ENCODE data around the gene MED31. TPM values are rescaled to one million over a fixed set of nuclear protein-coding genes. Genes with fewer than 3 reads are reported as not detected.

MED31 gene
- total and polyA plus RNA-seq, 2 donors (not counting 3 experiments of a cell fraction or from before 2014, with no cell fraction given) = 13.7 to 29.4 TPM

DNA sequence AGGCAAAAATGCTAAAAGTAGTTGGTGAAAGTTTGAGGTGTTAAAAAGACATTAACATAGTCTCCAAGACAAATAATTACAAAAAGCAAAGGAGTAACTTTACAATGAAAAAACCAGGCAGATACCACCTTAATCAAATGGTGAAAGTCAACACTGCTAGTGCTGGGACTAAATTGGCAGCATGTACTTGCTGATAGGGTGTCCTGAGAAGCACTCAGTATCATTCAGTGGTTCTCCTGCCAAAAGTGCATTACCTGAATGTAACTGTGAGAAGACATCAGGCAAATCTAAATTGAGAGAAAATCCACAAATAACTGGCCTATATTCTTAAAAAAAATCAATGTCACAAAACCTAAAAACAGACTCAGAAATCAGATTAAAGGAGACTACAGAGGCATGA lies 18.9 kb downstream of the MED31 start:
- intact Hi-C loops (cut with micrococcal nuclease) = no loop called here

More for the DNA sequence above, 18.9 kb downstream of the MED31 start:
- dilution Hi-C loops (cut with MboI; ENCODE audit: extremely low pct_ligation_motif_present, low sequenced_read_pairs) = no loop called here
- Histone ChIP-seq H3K4me1 (ENCODE audit: control insufficient read depth, extremely low read depth, insufficient read depth, low read length) (peaks cover 2% of the 10 kb centered on the region), H3K36me3 (ENCODE audit: control insufficient read depth in 2 of 2, extremely low read depth in 1 of 2, insufficient read depth in 2 of 2, low read length in 2 of 2) (peaks cover 3 to 12% of the 10 kb centered on the region in 2 experiments), H3K9me3 (replicated peaks; ENCODE audit: control insufficient read depth, insufficient read depth, low read length) (no peaks in the 10 kb centered on the region), H3K9ac (replicated peaks; ENCODE audit: extremely low read depth, insufficient read depth, low read length) (no peak overlapping the region), H3K4me3 (replicated peaks in 1 of 3; ENCODE audit: insufficient read depth in 1 of 3, low read depth in 1 of 3, low read length in 3 of 3) (no peak overlapping the region), H2AFZ (ENCODE audit: low read depth, low read length) (no peak overlapping the region), H3K27ac (ENCODE audit: insufficient read depth, low read depth, low read length) (no peak overlapping the region), H3K4me2 (ENCODE audit: insufficient read depth, low read length) (no peak overlapping the region), H3K79me2 (ENCODE audit: control insufficient read depth, insufficient read depth, low read length) (peaks cover 2% of the 10 kb centered on the region), H3K9me1 (replicated peaks; ENCODE audit: control insufficient read depth, extremely low read depth, insufficient read depth, low read length) (no peaks in the 10 kb centered on the region), H3K27me3 (ENCODE audit: control insufficient read depth in 2 of 2, insufficient read depth in 2 of 2, low read length in 2 of 2) (no peaks in the 10 kb centered on the region), H4K20me1 (replicated peaks; ENCODE audit: control insufficient read depth, extremely low read depth, insufficient read depth, low read length) (no peaks in the 10 kb centered on the region)
- CTCF ChIA-PET = no interaction called here
- BruUV-seq (replicated peaks) = no TSS peak
- TF ChIP-seq CTCF (IDR thresholded peaks at IDR 0.05; ENCODE audit: extremely low read depth in 1 of 2, insufficient read depth in 1 of 2, low read depth in 1 of 2, low read length in 2 of 2) = no peak
- no peak for TF ChIP-seq FOS (IDR thresholded peaks at IDR 0.05; ENCODE audit: borderline replicate concordance, insufficient read depth, low read length)
- TF ChIP-seq POLR2A (IDR thresholded peaks at IDR 0.05; ENCODE audit: low read depth, low read length) = no peak
- no peak for TF ChIP-seq MAX (IDR thresholded peaks at IDR 0.05; ENCODE audit: insufficient read depth, insufficient read length)
- TF ChIP-seq POLR2AphosphoS5 (IDR thresholded peaks at IDR 0.05; ENCODE audit: insufficient read depth, low read depth, low read length) = no peak
- no peak for TF ChIP-seq MYC (IDR thresholded peaks at IDR 0.05; ENCODE audit: low read depth, low read length)
- no peak for TF ChIP-seq EZH2 (IDR thresholded peaks at IDR 0.05; ENCODE audit: borderline replicate concordance, low read depth, low read length, severe bottlenecking)
- no peak for TF ChIP-seq GATA2 (IDR thresholded peaks at IDR 0.05; ENCODE audit: insufficient read depth, insufficient read length, low read depth, low read length)
- FAIRE-seq = no peak
- DNase-seq (ENCODE audit: low read depth, low spot score) = no peak
- POLR2A ChIA-PET = no interaction called here

Measured in endothelial cell of umbilical vein (primary cell).